ENCODE data around the gene ZNF546. TPM values are rescaled to one million over a fixed set of nuclear protein-coding genes. Genes with fewer than 3 reads are reported as not detected.

Gene ZNF546
- total RNA-seq (1 to 10 TPM in 4 of 5 donors, under 1 TPM in 1; 0.29 to 9.3 (median 3.3) TPM), polyA plus RNA-seq (1 to 10 TPM in 1 of 3 donors, under 1 TPM in 2; 0.68 to 1.6 (median 0.76) TPM)
- long read RNA-seq, donor 1: 0 reads
- long read RNA-seq, donor 2: 0 reads
- long read RNA-seq, donor 3: 0 reads
- long read RNA-seq, donor 4: 0 reads
- long read RNA-seq, donor 5: 0 reads
- long read RNA-seq, donor 6: 0 reads
- long read RNA-seq, donor 7: 0 reads
- long read RNA-seq, donor 8: 0 reads
- long read RNA-seq, donor 9: 0 reads
- long read RNA-seq, donor 10: 0 reads

DNA sequence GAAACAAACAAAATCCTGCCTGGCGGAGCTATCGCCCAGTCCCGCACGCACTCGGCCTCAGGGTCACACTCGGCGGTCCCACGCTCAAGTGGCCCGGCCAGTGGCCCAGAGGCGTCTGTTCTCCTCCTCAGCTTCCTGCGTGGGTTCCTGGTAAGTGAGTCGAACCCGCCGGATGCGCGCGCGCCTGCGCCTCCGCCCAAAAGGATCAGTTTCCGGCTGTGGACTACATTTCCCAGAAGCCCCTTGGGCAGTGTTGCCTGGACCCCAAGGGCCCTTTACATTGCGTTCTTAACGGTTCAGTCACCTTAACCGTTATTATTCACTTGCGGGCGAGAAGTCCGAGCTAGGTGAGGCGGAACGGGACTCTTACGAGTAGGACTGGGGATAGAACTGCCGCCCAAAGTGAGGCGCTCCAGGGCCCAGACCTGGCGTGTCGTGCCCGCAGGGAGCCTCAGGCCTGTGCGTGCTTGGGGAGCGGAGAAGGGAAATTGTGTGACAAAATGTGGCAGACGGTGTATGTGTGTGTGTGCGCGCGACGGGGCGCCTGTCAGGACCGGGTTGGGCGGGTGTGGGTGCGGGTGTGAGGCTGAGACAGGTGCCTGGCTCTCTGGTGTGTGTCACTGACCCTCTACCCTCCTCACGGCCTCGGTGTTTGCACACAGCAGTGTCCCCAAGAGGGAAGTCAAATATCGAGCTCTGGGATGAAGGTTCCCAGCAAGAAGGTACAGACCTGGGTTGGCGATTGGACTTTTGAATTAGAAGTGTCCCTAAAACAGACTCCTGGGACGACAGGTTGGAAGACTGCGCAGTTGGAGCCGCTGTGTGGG, at the start of gene ZNF546:
ZNF546 (plus strand) TSS at position 250 of the 827 bp plus-strand sequence. CDS start 1,267 bp downstream, outside the sequence.
- intact Hi-C loops (cut with DNase I; ENCODE audit: low total_unique reads): no loop called here
- peaks cover 0 to 8% (median 4%) of the 10 kb centered on the region in 4 donors for H3K9me3 ChIP-seq
- H3K27me3 ChIP-seq: no peaks in the 10 kb centered on the region
- peak within 1 kb of the TSS; percentile 56 to 82 (median 70) for H3K4me3 ChIP-seq
- WGBS, 5 donors: 4 to 11% (median 5%) methylated on average over 25 to 53 of the region's 53 CpGs
- H3K4me1 ChIP-seq: peaks cover 0 to 24% (median 20%) of the 10 kb centered on the region in 4 donors
- TF ChIP-seq EP300 (IDR thresholded peaks at IDR 0.05): no peak
- peak; percentile 86 to 95 (median 92) for TF ChIP-seq POLR2AphosphoS5 (IDR thresholded peaks at IDR 0.05)
- TF ChIP-seq POLR2A (IDR thresholded peaks at IDR 0.05): peak in 2 of 4 donors; percentile 55
- DNase-seq: peak; percentile 90 to 96
- peak within 1 kb of the TSS; percentile 78 to 91 (median 85) for H3K27ac ChIP-seq
- H3K36me3 ChIP-seq: peaks cover 0 to 22% (median 2%) of the 10 kb centered on the region in 4 donors

DNA sequence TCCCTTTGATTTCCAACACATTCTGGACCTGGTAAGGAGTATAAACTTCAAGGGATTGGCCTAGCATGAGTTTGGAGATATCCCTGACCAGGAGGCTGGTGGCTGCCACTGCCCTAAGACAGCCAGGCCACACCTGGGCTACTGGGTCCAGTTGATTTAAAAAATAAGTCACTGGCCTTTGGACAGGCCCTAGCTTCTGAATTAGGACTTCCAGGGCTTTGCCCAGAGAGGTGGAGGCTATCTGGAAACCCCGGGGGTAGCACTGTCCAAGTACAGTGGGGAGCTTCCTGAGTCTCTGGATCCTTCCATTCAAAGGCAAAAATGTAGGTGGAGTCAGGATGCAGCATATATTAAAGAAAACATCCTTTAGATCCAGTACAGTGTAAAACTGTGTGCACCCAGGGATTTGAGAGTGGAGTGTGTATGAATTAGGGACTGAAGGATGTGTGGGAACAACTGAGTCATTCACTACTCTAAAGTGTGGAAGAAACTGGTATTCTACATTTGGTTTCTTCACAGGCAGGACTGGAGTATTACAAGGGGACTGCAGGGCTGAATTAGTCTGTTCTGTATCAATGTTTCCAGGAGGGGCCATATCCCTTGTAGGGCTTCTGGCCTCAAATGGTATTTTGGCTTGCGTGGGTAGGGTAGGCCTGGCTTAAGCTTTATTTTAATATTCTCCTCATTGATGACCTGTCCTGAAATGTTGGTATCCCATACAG, 47.7 kb upstream of the ZNF546 start:
- TF ChIP-seq POLR2AphosphoS5 (IDR thresholded peaks at IDR 0.05): no peak
- TF ChIP-seq EP300 (IDR thresholded peaks at IDR 0.05): no peak
- TF ChIP-seq, protein P1, sequence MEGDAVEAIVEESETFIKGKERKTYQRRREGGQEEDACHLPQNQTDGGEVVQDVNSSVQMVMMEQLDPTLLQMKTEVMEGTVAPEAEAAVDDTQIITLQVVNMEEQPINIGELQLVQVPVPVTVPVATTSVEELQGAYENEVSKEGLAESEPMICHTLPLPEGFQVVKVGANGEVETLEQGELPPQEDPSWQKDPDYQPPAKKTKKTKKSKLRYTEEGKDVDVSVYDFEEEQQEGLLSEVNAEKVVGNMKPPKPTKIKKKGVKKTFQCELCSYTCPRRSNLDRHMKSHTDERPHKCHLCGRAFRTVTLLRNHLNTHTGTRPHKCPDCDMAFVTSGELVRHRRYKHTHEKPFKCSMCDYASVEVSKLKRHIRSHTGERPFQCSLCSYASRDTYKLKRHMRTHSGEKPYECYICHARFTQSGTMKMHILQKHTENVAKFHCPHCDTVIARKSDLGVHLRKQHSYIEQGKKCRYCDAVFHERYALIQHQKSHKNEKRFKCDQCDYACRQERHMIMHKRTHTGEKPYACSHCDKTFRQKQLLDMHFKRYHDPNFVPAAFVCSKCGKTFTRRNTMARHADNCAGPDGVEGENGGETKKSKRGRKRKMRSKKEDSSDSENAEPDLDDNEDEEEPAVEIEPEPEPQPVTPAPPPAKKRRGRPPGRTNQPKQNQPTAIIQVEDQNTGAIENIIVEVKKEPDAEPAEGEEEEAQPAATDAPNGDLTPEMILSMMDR (IDR thresholded peaks at IDR 0.05): no peak
- TF ChIP-seq POLR2A (IDR thresholded peaks at IDR 0.05): no peak
- no peak overlapping the region for H3K4me3 ChIP-seq
- H3K36me3 ChIP-seq: no peaks in the 10 kb centered on the region
- H3K4me1 ChIP-seq: peaks cover 17 to 40% (median 24%) of the 10 kb centered on the region in 4 donors
- DNase-seq: peak in 1 of 2 donors; percentile 7
- intact Hi-C loops (cut with DNase I; ENCODE audit: low total_unique reads): no loop called here
- peaks cover 0 to 50% (median 0%) of the 10 kb centered on the region in 3 donors for H3K27me3 ChIP-seq
- no peaks in the 10 kb centered on the region for H3K9me3 ChIP-seq
- 88 to 100% (median 91%) methylated on average over 2 of the region's 2 CpGs for WGBS, 5 donors
- no peak overlapping the region for H3K27ac ChIP-seq

DNA sequence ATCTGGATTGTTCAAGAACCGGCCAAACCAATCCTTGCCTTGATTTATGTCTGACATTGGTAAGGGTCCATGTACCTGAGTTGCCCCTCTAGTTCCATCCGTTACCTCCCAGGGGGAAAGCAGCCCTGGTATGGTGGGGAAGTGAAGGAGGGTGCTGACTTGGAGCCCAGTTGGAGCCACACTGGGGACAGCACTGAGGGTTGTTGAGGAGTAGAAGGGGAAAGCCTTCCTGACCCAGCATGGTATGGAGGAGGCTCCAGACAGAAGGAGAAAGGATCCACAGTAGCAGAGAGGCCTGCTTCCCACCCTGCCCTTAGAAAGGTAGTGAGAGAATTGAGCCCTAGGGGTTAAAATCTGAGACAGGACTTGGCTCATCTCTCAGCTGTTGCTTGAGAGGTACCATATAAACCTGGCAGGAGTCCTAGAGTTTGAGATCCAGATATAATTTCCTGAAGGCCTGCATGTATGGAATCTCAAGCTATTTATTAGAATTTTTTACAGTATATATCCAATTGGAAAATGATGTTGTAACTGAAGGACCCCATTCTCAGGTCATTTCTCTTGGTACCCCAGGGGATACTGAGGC, 45.7 kb upstream of the ZNF546 start:
- no peaks in the 10 kb centered on the region for H3K9me3 ChIP-seq
- no peak overlapping the region for H3K27ac ChIP-seq
- no peaks in the 10 kb centered on the region for H3K36me3 ChIP-seq
- no peak overlapping the region for H3K4me3 ChIP-seq
- WGBS, 5 donors: 87 to 98% (median 94%) methylated on average over 2 of the region's 2 CpGs
- intact Hi-C loops (cut with DNase I; ENCODE audit: low total_unique reads): no loop called here
- H3K27me3 ChIP-seq: peaks cover 0 to 39% (median 0%) of the 10 kb centered on the region in 3 donors
- TF ChIP-seq POLR2A (IDR thresholded peaks at IDR 0.05) (no peak), EP300 (IDR thresholded peaks at IDR 0.05) (no peak), POLR2AphosphoS5 (IDR thresholded peaks at IDR 0.05) (no peak)
- TF ChIP-seq, protein P1 (IDR thresholded peaks at IDR 0.05): no peak
- peaks cover 6 to 24% (median 8%) of the 10 kb centered on the region in 4 donors for H3K4me1 ChIP-seq
- DNase-seq: peak in 1 of 2 donors; percentile 7

DNA sequence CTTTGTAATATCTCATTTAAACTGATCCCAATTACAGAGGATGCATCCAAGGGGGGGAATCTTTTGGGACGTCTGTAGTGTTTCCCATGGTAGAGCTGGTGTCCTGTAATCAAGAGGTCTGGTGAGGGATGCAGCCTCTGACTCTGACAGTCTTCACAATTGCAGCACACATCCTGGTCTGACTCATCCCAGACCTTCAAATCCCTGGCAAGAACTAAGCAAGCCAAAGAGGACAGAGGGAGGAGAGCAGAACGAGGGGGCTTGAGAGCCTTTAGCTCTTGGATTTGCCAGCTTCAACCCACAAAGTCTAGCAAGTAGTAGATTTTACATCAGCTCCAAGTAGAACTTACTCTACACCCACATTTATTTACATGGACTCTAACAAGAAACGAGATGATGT, 45.2 kb upstream of the ZNF546 start:
- intact Hi-C loops (cut with DNase I; ENCODE audit: low total_unique reads): no loop called here
- H3K4me1 ChIP-seq: peaks cover 4 to 20% (median 8%) of the 10 kb centered on the region in 4 donors
- no peak overlapping the region for H3K4me3 ChIP-seq
- no peaks in the 10 kb centered on the region for H3K9me3 ChIP-seq
- no peak overlapping the region for H3K27ac ChIP-seq
- WGBS, 5 donors: 50 to 72% (median 59%) methylated on average over 3 of the region's 3 CpGs
- no peaks in the 10 kb centered on the region for H3K36me3 ChIP-seq
- DNase-seq: peak in 1 of 2 donors; percentile 22
- peaks cover 0 to 37% (median 0%) of the 10 kb centered on the region in 3 donors for H3K27me3 ChIP-seq
- TF ChIP-seq EP300 (IDR thresholded peaks at IDR 0.05): no peak

All from stomach (tissue), 19 donors.